GM13976 (cell line): ENCODE results near the gene PTGFR.

Experiments
- DNase-seq: peaks from one replicate; pipeline ENCODE4 v3.0.0; 2012; ENCODE audit warnings: low spot score
- CTCF ChIP-seq: IDR thresholded peaks from 2 replicates; pipeline ENCODE4 v1.5.1; 2012; ENCODE audit warnings: borderline replicate concordance, mild to moderate bottlenecking; ENCODE audit not compliant: insufficient read depth; ENCODE audit errors: extremely low read depth, missing control alignments, control extremely low read depth
- in situ Hi-C: fragments of 300-500 bp; cut with MboI; formaldehyde crosslinking; loops from one replicate; pipeline ENCODE4 v1.12.0; 2022; ENCODE audit warnings: low sequenced_read_pairs, mixed read lengths, inconsistent platforms; ENCODE audit not compliant: unreplicated experiment

PTGFR gene

GRCh38 chr1:78587211-78587610 is 96.4 kb downstream of the PTGFR start:
- no peak for DNase-seq
- in situ Hi-C loops = no loop called here
- no peak for TF ChIP-seq CTCF
